ENCODE measurements around the gene TMED4. TPM values are rescaled to one million over a fixed set of nuclear protein-coding genes. Genes with fewer than 3 reads are reported as not detected.

The TMED4 gene
- total and polyA plus RNA-seq, 10 of the 15 experiments (the other 5 are each of a cell fraction or from before 2014, with no cell fraction given): 20.8 to 71.3 (median 51.0) TPM

DNA sequence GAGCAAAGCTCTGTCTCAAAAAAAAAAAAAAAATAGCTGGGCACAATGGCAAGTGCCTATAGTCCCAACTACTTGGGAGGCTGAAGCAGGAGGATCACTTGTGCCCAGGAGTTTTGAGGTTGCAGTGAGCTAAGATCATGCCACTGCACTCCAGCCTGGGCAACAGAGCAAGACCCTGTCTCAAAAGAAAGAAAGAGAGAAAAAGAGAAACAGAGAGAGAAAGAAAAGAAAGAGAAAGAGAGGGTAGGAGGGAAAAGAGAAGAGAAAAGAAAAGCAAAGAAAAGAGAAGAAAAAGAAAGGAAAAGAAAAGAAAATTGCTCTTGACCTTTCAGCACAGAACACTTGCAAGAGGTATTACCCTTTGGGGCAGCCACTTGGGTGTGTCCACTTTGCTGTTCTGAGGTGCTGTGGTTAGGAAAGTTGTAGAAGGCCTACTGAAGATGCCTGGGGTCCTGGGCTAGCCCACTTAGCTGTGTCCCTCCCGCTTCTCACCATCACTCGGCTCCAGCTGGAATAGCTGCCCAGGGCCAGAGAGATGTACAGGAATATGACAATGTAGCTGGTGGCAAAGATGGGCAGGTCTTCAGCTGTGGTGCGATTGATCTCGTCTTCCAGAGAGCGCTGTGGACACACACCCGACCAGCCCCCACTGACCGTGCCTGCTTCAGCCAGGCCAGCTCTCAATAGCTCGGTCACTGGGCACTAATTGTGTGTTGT lies 46.5 kb downstream of the TMED4 start (continued):
- TF ChIP-seq CHD2 (IDR thresholded peaks at IDR 0.05; ENCODE audit: borderline replicate concordance, low read depth, low read length): no peak
- TF ChIP-seq ZNF274 (IDR thresholded peaks at IDR 0.05; ENCODE audit: insufficient read depth, insufficient read length): no peak
- no peak for TF ChIP-seq STAT1 (conservative IDR thresholded peaks at IDR 0.05)
- TF ChIP-seq, protein P1, sequence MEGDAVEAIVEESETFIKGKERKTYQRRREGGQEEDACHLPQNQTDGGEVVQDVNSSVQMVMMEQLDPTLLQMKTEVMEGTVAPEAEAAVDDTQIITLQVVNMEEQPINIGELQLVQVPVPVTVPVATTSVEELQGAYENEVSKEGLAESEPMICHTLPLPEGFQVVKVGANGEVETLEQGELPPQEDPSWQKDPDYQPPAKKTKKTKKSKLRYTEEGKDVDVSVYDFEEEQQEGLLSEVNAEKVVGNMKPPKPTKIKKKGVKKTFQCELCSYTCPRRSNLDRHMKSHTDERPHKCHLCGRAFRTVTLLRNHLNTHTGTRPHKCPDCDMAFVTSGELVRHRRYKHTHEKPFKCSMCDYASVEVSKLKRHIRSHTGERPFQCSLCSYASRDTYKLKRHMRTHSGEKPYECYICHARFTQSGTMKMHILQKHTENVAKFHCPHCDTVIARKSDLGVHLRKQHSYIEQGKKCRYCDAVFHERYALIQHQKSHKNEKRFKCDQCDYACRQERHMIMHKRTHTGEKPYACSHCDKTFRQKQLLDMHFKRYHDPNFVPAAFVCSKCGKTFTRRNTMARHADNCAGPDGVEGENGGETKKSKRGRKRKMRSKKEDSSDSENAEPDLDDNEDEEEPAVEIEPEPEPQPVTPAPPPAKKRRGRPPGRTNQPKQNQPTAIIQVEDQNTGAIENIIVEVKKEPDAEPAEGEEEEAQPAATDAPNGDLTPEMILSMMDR (IDR thresholded peaks at IDR 0.05 in 2 of 3, conservative IDR thresholded peaks at IDR 0.05 in 1 of 3; ENCODE audit: control insufficient read depth in 2 of 3, extremely low read depth in 1 of 3, insufficient read depth in 1 of 3, low read depth in 3 of 3, low read length in 3 of 3): no peak
- TF ChIP-seq, protein P2, sequence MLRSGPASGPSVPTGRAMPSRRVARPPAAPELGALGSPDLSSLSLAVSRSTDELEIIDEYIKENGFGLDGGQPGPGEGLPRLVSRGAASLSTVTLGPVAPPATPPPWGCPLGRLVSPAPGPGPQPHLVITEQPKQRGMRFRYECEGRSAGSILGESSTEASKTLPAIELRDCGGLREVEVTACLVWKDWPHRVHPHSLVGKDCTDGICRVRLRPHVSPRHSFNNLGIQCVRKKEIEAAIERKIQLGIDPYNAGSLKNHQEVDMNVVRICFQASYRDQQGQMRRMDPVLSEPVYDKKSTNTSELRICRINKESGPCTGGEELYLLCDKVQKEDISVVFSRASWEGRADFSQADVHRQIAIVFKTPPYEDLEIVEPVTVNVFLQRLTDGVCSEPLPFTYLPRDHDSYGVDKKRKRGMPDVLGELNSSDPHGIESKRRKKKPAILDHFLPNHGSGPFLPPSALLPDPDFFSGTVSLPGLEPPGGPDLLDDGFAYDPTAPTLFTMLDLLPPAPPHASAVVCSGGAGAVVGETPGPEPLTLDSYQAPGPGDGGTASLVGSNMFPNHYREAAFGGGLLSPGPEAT (IDR thresholded peaks at IDR 0.05; ENCODE audit: low read depth): no peak
- TF ChIP-seq, protein P3, sequence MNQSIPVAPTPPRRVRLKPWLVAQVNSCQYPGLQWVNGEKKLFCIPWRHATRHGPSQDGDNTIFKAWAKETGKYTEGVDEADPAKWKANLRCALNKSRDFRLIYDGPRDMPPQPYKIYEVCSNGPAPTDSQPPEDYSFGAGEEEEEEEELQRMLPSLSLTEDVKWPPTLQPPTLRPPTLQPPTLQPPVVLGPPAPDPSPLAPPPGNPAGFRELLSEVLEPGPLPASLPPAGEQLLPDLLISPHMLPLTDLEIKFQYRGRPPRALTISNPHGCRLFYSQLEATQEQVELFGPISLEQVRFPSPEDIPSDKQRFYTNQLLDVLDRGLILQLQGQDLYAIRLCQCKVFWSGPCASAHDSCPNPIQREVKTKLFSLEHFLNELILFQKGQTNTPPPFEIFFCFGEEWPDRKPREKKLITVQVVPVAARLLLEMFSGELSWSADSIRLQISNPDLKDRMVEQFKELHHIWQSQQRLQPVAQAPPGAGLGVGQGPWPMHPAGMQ (IDR thresholded peaks at IDR 0.05; ENCODE audit: borderline replicate concordance): no peak
- no peak for TF ChIP-seq CBX3 (IDR thresholded peaks at IDR 0.05; ENCODE audit: borderline replicate concordance, low read depth)
- TF ChIP-seq SIN3A (IDR thresholded peaks at IDR 0.05; ENCODE audit: low read depth, low read length): no peak
- no peak for TF ChIP-seq SPI1 (IDR thresholded peaks at IDR 0.05; ENCODE audit: borderline replicate concordance, insufficient read depth, low read depth, low read length)
